GM19438 (cell line): ENCODE data around the gene COQ4.

ENCODE experiments used
- ATAC-seq: cut with Tn5 transposase; IDR thresholded peaks from one replicate; pipeline ENCODE4 v1.9.1; 2021; ENCODE audit warnings: low read depth; ENCODE audit not compliant: unreplicated experiment

COQ4 gene

GRCh38 chr9:128370752-128371629 is 48.4 kb downstream of the COQ4 start, which contains the start of gene URM1:
Gene URM1 (plus strand): TSS chr9:128371374. CDS start chr9:128371381, 7 bp downstream.
- ATAC-seq, result peak; percentile 88

GRCh38 chr9:128371630-128372117 is 49.0 kb downstream of the COQ4 start:
- ATAC-seq, result no peak

- ATAC-seq, result no peak
Observed at GRCh38 chr9:128372188-128372641, 49.6 kb downstream of the COQ4 start.

DNA sequence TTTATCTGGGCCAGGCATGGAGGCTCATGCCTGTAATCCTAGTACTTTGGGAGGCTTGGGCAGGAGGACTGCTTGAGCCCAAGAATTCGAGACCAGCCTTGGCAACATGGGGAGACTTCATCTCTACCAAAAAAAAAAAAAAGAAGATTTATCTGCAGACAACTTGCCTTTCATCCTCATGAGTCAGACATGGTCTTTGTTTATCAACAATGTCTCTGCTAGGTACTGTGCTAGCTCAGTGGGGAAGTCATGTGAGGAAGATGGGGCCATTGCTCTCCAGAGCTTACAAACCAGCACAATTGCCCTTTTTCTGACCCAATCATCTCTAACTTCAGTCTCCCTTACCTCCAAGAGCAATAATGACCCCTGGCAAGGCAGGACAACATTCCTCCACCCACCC is 50.1 kb downstream of the COQ4 start:
- ATAC-seq, result no peak

DNA sequence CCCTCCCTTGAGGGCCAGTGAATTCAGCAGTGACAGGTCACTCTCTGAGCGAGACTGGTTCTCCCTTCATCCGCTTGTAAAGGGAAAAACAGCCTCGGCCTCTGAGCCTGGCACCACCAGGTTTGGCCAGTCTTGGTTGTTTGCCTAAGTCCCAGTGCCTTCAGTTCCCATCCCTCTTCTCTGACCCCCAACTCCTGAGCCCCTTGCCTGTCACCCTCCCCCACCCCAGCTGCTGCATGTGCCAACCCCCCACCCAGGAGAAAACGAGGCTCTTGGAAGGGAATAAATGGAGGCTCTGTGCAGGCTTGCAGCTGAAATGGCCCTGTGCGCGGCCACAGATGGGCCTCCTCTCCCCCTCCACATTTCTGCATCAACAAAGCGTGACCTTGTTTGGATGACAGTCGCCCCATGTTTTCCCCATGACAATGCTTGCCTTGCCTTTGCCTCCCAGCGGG is 51.6 kb downstream of the COQ4 start:
- no peak for ATAC-seq

- no peak for ATAC-seq
Observed at GRCh38 chr9:128375865-128376264, 53.2 kb downstream of the COQ4 start.

GRCh38 chr9:128382261-128382660 is 59.6 kb downstream of the COQ4 start:
- no peak for ATAC-seq

DNA sequence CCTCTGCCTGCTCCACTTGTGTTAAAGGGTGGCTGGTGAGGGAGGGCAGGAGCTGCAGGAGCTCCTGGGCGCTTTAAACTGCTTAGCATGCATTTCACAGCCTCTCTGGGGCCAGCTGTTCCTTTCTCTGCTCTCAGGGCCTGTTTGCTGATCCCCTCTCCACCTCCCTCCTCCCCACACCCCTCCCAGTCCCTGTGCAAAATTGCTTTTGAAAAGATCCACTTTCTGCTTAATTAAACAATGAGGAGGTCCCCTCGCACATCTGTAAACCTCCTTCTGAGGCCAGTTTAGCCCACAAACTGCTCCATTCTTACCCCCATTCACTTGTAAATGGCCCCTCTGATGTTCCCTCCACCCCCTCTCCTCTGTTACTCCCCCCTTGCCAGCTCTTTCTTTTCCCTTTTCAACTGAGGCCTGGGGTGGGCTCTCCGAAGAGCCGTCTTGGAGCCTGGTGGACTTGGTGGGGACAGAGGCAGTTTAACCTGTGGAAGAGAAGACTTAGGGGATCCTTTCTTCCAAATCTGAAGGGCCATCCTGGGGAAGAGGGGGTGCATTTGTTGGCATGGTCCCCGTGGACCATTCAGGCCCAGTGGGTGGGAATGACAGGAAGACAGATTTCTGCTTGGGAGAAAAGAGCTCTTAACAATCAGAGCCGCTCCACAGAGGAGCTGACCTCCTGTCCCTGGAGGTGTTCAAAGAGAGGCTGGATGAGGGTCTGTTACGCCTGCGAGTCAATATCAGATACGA is 60.5 kb downstream of the COQ4 start:
- ATAC-seq, result no peak
